ENCODE data around the gene RARRES2.

- TF ChIP-seq FOXP4 (CRISPR knock-in tag; IDR thresholded peaks at IDR 0.05) (no peak), ZNF296 (CRISPR knock-in tag; conservative IDR thresholded peaks at IDR 0.05) (no peak), RARG (CRISPR knock-in tag; IDR thresholded peaks at IDR 0.05; ENCODE audit: low read depth) (no peak)
Observed at GRCh38 chr7:150325901-150326300, 15.5 kb downstream of the RARRES2 start.

Measured in HepG2 (cell line).